ENCODE measurements around the gene ELAC2.
A peak's percentile ranks its signal among the peaks of the same experiment; 100 is the strongest.

ELAC2 gene

GRCh38 chr17:13024526-13025257 lies 6.9 kb upstream of the ELAC2 start:
- H3K4me3 ChIP-seq (ENCODE audit: low read length): no peak overlapping the region
- DNase-seq (ENCODE audit: low read depth): peak; percentile 56

GRCh38 chr17:13024016-13024415 lies 6.2 kb upstream of the ELAC2 start:
- H3K4me3 ChIP-seq (ENCODE audit: low read length): no peak overlapping the region
- DNase-seq (ENCODE audit: low read depth): no peak
- no peak for TF ChIP-seq CTCF (IDR thresholded peaks at IDR 0.05; ENCODE audit: insufficient read depth, low read depth, low read length, missing control alignments)

More at GRCh38 chr17:13024526-13025257, 6.9 kb upstream of the ELAC2 start:
- TF ChIP-seq CTCF (IDR thresholded peaks at IDR 0.05; ENCODE audit: insufficient read depth, low read depth, low read length, missing control alignments): peak; percentile 98

- TF ChIP-seq CTCF (IDR thresholded peaks at IDR 0.05; ENCODE audit: insufficient read depth, low read depth, low read length, missing control alignments): no peak
- H3K4me3 ChIP-seq (ENCODE audit: low read length): peak overlapping the region; percentile 87
- DNase-seq (ENCODE audit: low read depth): peak; percentile 47
Observed at GRCh38 chr17:13016881-13017654, 759 bp downstream of the ELAC2 start.

GRCh38 chr17:13014801-13015200 lies 3.0 kb downstream of the ELAC2 start:
- H3K4me3 ChIP-seq (ENCODE audit: low read length): no peak overlapping the region
- TF ChIP-seq CTCF (IDR thresholded peaks at IDR 0.05; ENCODE audit: insufficient read depth, low read depth, low read length, missing control alignments): no peak
- no peak for DNase-seq (ENCODE audit: low read depth)

- TF ChIP-seq CTCF (IDR thresholded peaks at IDR 0.05; ENCODE audit: insufficient read depth, low read depth, low read length, missing control alignments): no peak
- no peak for DNase-seq (ENCODE audit: low read depth)
- H3K4me3 ChIP-seq (ENCODE audit: low read length): no peak overlapping the region
Observed at GRCh38 chr17:13010959-13011358, 6.9 kb downstream of the ELAC2 start.

GRCh38 chr17:13008461-13008860 lies 9.4 kb downstream of the ELAC2 start:
- TF ChIP-seq CTCF (IDR thresholded peaks at IDR 0.05; ENCODE audit: insufficient read depth, low read depth, low read length, missing control alignments): no peak

More at GRCh38 chr17:13008461-13008860, 9.4 kb downstream of the ELAC2 start:
- no peak overlapping the region for H3K4me3 ChIP-seq (ENCODE audit: low read length)
- no peak for DNase-seq (ENCODE audit: low read depth)
